Erythroblast (primary cell): ENCODE data around the gene PRPF19.

Source experiments
- DNase-seq, 2 experiments: peaks; one replicate each; lab custom pipeline; 2025; lab: John Stamatoyannopoulos, UW
- GATA1 ChIP-seq: IDR thresholded peaks from 2 replicates; pipeline ENCODE4 v1.6.1; 2011; ENCODE audit warnings: low read depth, mild to moderate bottlenecking, control low read depth, low read length, moderate library complexity
- POLR2A ChIP-seq: IDR thresholded peaks from 2 replicates; pipeline ENCODE4 v1.6.1; 2011; ENCODE audit warnings: mild to moderate bottlenecking, low read length

Gene PRPF19

GRCh38 chr11:60854847-60855725 is 51.3 kb downstream of the PRPF19 start:
- no peak for DNase-seq
- no peak for TF ChIP-seq GATA1

DNA sequence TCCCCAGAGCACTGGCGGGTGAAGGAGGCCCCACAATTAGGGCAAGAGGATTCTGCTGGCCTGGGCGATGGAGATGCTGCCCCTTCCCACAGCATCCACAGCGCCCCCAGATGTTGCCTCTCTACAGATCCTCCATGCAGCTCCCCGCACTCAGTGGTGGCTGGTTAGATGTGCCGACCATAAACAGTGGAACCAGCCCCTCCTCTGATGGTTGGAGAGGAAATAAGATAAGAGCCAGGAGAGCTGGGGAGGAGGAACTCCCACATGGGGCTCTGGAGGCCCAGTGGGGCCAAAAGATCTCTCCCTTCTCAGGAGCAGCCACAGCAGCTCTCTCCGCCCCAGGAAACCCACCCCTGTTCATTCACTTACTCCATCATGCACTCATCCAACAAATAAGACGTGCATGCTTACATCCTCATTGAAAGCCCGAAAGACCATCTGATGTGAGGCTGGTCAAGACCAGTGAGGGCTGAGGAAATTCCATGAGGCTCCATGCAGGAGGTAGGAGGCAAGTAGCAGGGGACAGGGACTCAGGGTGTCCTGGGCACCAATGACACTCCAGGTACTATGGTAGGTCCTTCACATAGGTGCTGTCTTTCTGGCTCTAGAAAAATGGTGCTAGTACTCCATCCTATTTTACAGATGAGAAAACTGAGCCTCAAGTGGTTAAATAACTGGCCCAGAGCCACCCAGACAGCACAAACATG is 52.1 kb downstream of the PRPF19 start:
- TF ChIP-seq POLR2A = no peak
- no peak for TF ChIP-seq GATA1
- DNase-seq = peak; percentile 54 to 64

DNA sequence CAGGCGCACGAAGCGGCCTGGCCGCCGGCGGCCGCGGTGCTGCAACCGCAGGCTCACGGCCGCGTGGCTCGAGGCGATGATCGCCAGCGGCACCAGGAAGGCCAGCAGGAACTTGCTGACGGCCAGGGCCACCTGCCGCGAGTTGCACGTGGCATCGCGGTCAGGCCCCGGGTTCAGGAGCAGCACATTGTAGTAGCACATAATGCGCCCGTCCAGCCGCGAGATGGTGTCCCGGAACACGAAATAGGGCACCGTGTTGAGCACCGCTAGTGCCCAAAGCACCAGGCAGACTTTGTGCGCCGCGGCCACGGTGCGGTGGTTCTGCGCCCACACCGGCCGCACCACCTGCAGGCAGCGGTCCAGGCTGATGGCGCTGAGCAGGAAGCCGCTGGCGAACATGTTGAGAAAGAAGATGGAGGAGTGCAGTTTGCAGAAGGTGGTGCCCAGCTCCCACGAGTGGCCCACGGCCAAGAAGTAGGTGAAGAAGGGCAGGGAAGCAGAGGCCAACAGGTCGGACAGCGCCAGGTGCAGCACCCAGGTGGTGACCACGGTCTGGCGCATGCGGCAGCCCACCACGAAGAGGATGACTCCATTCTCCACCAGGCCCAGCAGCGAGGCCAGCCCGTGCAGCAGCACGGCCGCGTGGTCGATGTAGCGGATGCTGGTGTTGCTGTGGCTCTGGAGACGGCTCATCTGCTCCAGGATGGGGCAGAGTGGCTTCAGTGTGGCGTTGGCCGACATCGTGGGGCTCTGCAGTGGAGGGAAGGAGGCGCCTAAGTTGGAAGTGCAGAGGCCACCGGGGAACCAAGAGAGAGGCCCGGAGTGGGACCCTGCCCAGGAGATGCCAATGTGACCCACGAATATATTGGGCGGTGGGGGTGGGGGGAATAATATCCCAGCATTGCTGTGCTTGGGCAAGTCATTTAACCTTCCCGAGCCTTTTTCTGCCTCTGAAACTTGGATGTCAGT is 53.1 kb downstream of the PRPF19 start:
- no peak for DNase-seq
- TF ChIP-seq POLR2A = no peak
- TF ChIP-seq GATA1 = no peak

DNA sequence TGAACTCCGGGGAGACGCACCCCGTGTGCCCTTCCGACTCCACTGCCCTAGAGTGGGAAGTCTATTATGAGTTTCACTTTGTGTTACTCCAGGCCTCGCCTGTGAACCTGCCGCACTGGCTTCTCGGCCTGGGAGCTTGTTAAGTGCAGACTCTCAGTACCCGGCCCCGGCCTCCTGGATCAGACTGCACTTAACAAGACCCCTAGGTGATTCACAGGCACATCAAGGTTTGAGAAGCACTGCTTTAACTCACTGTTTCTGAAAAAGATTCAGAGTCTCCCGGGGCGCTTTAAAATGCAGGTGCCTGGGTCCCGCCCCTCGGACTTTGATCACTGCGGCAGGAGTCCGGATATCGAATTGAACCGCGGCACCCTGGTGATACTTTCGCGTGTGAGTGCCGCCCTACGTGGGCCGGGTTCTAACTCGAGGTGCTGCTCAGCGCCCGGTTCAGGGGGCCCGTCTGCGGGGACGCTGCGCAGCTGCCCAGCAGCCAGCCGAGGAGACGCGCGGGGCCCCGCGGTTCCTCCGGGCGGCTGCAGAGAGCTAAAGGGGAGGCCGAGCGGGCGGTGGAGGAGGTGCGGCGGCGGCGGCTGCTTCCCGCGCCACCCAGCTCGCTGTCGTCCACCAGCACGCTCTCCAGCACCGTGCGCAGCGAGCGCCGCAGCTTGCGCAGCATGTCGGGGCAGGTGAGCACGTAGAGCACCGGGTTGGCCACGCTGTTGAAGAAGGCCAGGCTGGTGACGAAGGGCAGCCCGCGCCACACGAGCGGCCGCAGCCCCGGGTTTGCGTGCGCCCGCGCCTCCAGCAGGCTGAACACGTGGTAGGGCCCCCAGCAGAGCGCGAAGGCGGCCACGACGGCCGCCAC is 54.0 kb downstream of the PRPF19 start:
- TF ChIP-seq GATA1 (no peak), POLR2A (no peak)
- DNase-seq = no peak

- TF ChIP-seq GATA1 (no peak), POLR2A (no peak)
- no peak for DNase-seq
Measured at GRCh38 chr11:60851327-60852104, 54.9 kb downstream of the PRPF19 start.

GRCh38 chr11:60849641-60850520 is 56.5 kb downstream of the PRPF19 start:
- DNase-seq = no peak
- TF ChIP-seq GATA1 (no peak), POLR2A (no peak)

DNA sequence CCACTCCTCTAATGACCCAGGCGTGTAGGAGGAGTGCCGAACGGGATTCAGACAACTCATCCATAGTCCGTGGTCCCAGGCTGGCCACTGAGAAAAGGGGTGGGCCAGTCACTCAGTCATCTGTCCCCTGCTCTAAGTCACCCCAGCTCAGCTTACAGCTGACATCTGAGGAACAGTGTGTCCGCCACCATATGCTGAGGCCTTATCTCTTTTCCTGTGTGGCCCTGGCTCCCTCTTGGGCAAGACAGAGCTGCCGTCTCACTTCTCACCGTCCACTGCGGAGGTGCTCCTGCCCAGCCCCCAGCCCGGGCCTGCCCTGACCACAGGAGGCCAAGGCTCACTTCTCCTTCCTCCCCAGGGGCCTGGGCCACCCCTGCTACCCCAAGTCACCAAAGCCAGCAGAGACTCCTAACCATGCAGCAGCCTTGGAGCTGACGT is 57.7 kb downstream of the PRPF19 start:
- TF ChIP-seq GATA1 = no peak
- no peak for TF ChIP-seq POLR2A
- peak in 1 of 2 experiments; percentile 25 for DNase-seq

GRCh38 chr11:60847896-60848295 is 58.5 kb downstream of the PRPF19 start:
- TF ChIP-seq GATA1 (no peak), POLR2A (no peak)
- no peak for DNase-seq

DNA sequence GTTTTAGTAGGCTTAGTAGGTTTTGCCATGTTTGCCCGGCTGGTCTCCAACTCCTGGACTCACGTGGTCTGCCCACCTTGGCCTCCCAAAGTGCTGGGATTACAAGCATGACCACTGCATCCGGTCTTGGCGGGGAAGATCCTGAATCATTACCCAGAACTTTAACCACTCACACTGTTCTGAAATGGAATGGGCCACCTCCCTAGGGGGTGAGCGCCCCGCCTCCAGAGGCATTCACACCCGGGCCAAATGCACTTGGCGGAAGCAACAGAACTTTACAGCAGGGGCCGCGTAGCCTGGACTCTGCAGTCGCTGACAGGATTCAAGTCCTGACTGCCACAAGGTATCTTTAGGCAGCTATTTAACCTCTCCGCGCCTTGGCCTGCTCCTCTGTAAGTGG is 59.1 kb downstream of the PRPF19 start:
- TF ChIP-seq POLR2A (no peak), GATA1 (no peak)
- DNase-seq = no peak

GRCh38 chr11:60845338-60845737 is 61.0 kb downstream of the PRPF19 start:
- no peak for DNase-seq
- TF ChIP-seq GATA1 (no peak), POLR2A (no peak)

DNA sequence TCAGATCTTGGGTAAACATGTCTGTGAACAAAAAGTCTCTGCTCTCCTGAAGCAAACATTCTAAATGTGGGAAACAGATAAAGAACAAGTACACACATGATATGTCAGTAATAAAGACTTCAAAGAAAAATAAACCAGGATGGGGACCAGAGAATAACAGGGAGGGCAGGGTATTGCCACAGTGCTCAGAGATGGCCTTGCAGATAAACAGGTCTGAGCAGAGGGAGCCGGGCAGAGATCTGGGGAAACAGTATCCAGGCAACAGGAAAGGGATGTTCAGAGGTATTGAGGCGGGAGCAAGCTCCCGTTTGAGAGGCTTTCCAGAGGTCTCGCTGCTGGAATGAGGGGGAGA is 61.5 kb downstream of the PRPF19 start:
- DNase-seq = no peak
- TF ChIP-seq GATA1 (no peak), POLR2A (no peak)
